ENCODE data around the gene NKPD1.

Gene NKPD1

DNA sequence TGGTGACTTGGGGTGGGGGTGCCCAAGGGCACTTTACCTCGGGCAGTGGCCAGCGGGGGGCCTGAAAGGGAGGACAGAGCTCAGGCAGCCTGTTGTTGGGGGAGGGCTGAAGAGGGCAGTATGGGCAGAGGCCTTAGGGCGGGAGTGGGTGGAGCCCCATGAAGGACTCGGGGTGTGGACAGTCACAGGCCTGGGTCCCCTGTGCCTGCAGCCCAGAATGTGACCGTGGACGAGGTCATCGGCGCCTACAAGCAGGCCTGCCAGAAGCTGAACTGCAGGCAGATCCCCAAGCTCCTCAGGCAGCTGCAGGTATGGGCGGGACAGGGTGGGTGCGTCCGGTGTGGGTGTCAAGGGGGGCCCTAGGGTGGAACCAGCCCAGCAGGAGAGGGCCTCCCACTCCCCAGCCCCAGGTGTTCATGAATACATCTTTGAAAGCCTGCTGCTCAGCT, 22.5 kb downstream of the NKPD1 start:
- H3K36me3 ChIP-seq (ENCODE audit: low read depth), result 0 out of 2 replicates have a peak, but pooled peaks cover 6% of the 10 kb centered on the region
- no peak overlapping the region for H3K4me3 ChIP-seq (ENCODE audit: severe bottlenecking)
- no peaks in the 10 kb centered on the region for H3K4me1 ChIP-seq (ENCODE audit: insufficient read depth, poor library complexity, severe bottlenecking)
- TF ChIP-seq, protein P1, sequence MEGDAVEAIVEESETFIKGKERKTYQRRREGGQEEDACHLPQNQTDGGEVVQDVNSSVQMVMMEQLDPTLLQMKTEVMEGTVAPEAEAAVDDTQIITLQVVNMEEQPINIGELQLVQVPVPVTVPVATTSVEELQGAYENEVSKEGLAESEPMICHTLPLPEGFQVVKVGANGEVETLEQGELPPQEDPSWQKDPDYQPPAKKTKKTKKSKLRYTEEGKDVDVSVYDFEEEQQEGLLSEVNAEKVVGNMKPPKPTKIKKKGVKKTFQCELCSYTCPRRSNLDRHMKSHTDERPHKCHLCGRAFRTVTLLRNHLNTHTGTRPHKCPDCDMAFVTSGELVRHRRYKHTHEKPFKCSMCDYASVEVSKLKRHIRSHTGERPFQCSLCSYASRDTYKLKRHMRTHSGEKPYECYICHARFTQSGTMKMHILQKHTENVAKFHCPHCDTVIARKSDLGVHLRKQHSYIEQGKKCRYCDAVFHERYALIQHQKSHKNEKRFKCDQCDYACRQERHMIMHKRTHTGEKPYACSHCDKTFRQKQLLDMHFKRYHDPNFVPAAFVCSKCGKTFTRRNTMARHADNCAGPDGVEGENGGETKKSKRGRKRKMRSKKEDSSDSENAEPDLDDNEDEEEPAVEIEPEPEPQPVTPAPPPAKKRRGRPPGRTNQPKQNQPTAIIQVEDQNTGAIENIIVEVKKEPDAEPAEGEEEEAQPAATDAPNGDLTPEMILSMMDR (IDR thresholded peaks at IDR 0.05; ENCODE audit: poor library complexity, severe bottlenecking), result no peak
- H3K27ac ChIP-seq (ENCODE audit: poor library complexity, severe bottlenecking), result no peak overlapping the region
- ATAC-seq (ENCODE audit: low read depth) (no peak), DNase-seq (ENCODE audit: low spot score) (no peak)
- H3K27me3 ChIP-seq (ENCODE audit: insufficient read depth, poor library complexity, severe bottlenecking), result no peaks in the 10 kb centered on the region
- H3K9me3 ChIP-seq (ENCODE audit: severe bottlenecking), result no peaks in the 10 kb centered on the region

DNA sequence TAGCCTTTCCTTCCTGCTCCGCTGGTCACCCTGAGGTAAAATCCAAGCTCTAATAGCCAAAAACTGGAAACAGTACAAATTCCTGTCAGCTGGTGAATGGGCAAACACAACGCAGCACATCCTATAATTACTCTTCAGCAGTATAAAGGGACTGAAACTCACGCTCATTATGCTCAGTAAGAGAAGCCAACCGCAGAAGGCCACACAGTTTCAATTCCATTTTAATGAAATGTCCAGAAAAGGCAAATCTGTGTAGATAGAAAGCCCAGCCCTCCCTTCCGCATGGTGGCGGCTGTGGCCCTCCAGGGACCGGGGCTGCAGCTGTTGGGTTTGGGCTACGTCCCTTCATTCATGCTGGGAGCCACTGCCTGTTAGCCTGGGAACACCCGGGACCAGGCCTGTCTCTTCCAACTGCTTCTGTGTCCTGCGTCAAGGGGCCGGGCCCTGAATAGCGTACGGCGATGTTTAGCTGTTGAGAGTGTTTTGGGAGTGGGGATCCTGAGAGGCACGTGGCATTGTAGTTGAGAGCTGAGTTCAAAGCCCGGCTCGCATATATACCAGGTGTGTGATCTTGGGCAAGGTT, 23.5 kb downstream of the NKPD1 start:
- no peaks in the 10 kb centered on the region for H3K27me3 ChIP-seq (ENCODE audit: insufficient read depth, poor library complexity, severe bottlenecking)
- H3K4me3 ChIP-seq (ENCODE audit: severe bottlenecking), result no peak overlapping the region
- no peaks in the 10 kb centered on the region for H3K4me1 ChIP-seq (ENCODE audit: insufficient read depth, poor library complexity, severe bottlenecking)
- TF ChIP-seq, protein P1 (IDR thresholded peaks at IDR 0.05; ENCODE audit: poor library complexity, severe bottlenecking), result no peak
- H3K27ac ChIP-seq (ENCODE audit: poor library complexity, severe bottlenecking), result no peak overlapping the region
- DNase-seq (ENCODE audit: low spot score) (no peak), ATAC-seq (ENCODE audit: low read depth) (no peak)
- no peaks in the 10 kb centered on the region for H3K9me3 ChIP-seq (ENCODE audit: severe bottlenecking)
- 0 out of 2 replicates have a peak, but pooled peaks cover 1% of the 10 kb centered on the region for H3K36me3 ChIP-seq (ENCODE audit: low read depth)

DNA sequence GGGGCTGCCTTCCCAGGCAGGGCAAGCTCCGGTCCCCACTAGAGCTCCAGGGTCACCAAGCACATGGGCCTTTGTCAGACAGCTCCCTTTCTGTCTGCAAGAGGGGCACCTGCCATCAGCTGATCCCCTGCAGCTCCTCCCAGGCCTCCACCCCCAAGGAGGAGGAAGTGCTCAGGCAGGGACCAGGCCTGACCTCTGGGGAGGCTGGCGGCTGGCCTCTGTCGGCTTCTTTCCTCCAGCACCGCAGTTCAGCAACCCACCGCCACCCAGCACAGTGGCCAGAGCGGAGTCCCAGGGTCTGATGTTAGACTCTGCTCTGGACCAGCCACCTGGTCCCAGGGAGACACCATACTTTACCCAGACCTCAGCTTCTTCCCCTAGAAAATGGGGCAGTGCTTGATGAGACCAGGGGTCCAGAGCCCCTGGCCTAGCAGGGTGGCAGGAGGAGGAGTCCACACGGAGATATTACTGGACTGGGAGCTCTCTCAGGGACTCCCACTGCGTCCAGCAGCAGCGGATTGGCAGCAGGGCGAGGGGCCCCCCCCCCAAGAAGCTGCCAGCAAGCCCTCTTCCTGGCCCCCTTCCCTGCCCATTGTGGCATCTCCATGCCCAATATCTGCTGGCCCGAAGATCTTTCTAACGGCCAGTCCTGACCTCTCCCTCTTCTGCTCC, 24.1 kb downstream of the NKPD1 start:
- H3K27ac ChIP-seq (ENCODE audit: poor library complexity, severe bottlenecking), result no peak overlapping the region
- no peaks in the 10 kb centered on the region for H3K36me3 ChIP-seq (ENCODE audit: low read depth)
- H3K27me3 ChIP-seq (ENCODE audit: insufficient read depth, poor library complexity, severe bottlenecking), result no peaks in the 10 kb centered on the region
- no peak overlapping the region for H3K4me3 ChIP-seq (ENCODE audit: severe bottlenecking)
- no peak for DNase-seq (ENCODE audit: low spot score)
- H3K9me3 ChIP-seq (ENCODE audit: severe bottlenecking), result no peaks in the 10 kb centered on the region
- TF ChIP-seq, protein P1 (IDR thresholded peaks at IDR 0.05; ENCODE audit: poor library complexity, severe bottlenecking), result no peak
- H3K4me1 ChIP-seq (ENCODE audit: insufficient read depth, poor library complexity, severe bottlenecking), result no peaks in the 10 kb centered on the region
- no peak for ATAC-seq (ENCODE audit: low read depth)

DNA sequence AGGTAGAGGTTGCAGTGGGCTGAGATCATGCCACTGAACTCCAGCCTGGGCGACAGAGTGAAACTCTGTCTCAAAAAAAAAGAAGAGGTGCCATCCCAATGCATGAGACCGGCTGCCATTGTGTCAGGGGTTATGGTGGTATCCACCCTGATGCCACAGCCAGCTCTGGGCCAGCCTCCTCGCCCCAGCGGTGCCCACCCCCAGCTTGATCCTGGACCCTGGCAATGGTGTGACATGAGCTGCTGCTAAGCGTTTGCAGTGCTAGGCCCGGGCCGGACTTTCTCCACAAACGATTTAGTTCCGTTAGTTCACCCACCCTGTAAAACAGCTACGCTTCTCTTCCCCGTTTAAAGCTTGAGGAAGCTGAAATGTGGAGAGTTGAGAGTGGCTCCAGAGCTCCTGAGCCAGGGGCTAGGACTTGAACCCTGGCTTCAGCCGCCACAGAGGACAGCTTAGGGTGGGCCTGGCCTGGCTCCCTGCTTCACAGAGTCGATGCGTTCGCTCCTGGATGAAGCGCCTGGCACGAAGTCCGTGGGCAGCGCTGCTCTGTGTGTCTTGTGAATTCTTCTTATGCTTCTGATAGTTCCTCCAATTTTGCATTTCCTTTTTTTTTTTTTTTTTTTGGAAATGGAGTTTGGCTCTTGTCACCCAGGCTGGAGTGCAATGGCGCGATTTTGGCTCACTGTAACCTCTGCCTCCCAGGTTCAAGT, 25.5 kb downstream of the NKPD1 start:
- H3K27ac ChIP-seq (ENCODE audit: poor library complexity, severe bottlenecking), result no peak overlapping the region
- H3K4me3 ChIP-seq (ENCODE audit: severe bottlenecking), result no peak overlapping the region
- no peaks in the 10 kb centered on the region for H3K36me3 ChIP-seq (ENCODE audit: low read depth)
- no peak for ATAC-seq (ENCODE audit: low read depth)
- TF ChIP-seq, protein P1 (IDR thresholded peaks at IDR 0.05; ENCODE audit: poor library complexity, severe bottlenecking), result no peak
- H3K27me3 ChIP-seq (ENCODE audit: insufficient read depth, poor library complexity, severe bottlenecking), result no peaks in the 10 kb centered on the region
- H3K9me3 ChIP-seq (ENCODE audit: severe bottlenecking), result no peaks in the 10 kb centered on the region
- no peaks in the 10 kb centered on the region for H3K4me1 ChIP-seq (ENCODE audit: insufficient read depth, poor library complexity, severe bottlenecking)
- DNase-seq (ENCODE audit: low spot score), result no peak

All from RWPE2 (cell line).